Subcutaneous adipose tissue (tissue), 4 donors: ENCODE data around the gene CTSD. TPM values are rescaled to one million over a fixed set of nuclear protein-coding genes. Genes with fewer than 3 reads are reported as not detected.

Experiments used
- CTCF ChIP-seq: fragments of 450-650 bp; IDR thresholded peaks from one replicate; pipeline ENCODE4 v1.5.1; 2016; ENCODE audit warnings: low read depth, mild to moderate bottlenecking, control low read depth, antibody characterized with exemption, moderate library complexity
- total RNA-seq, 4 donors: library from RNA; depleted of rRNA; stranded (reverse); fragments of >200 nt; gene quantifications; one replicate each; pipeline ENCODE4 v1.1.0, GENCODE V29; 2016

CTSD gene
- total RNA-seq, 4 donors from 2014 or later: 387 to 1,776 (median 548) TPM

- no peak for TF ChIP-seq CTCF
Measured at GRCh38 chr11:1728931-1729691, 34.6 kb downstream of the CTSD start.

GRCh38 chr11:1728301-1728700, 35.4 kb downstream of the CTSD start:
- no peak for TF ChIP-seq CTCF

DNA sequence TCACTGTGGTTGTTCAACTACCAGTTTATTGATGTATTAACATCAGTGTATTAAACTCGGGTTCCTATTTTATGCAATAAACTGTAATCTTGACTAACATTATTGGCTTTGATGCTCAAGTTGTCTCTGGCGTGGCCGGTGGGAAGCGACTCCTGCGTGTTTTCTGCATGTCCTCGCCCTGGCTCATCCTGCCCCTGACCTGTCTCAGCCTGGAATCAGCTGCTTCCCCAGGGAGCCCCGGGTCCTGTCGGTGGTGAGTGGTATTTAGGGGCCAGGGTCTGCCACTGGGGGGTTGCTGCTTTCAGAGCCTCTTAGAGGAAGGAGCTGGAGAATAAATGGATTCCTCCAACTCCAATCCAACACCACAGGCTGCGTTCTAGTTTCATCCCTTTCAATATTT, 35.9 kb downstream of the CTSD start:
- TF ChIP-seq CTCF: no peak

- no peak for TF ChIP-seq CTCF
Measured at GRCh38 chr11:1727096-1727690, 36.5 kb downstream of the CTSD start.

GRCh38 chr11:1719781-1720180, 43.9 kb downstream of the CTSD start:
- TF ChIP-seq CTCF: no peak

DNA sequence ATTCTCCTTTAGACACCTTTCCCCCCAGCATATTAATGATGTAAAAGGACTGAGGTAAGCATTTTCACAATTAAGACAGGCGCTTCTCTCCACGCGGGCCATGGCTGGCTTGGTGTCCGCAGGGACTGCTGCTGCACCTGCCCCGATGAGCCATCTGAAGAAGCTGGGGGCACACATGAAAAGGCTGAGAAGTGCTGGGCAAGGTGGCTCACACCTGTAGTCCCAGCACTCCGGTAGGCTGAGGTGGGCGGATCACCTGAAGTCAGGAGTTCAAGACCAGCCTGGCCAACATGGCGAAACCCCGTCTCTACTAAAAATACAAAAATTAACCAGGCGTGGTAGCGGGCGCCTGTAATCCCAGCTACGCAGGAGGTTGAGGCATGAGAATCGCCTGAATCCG, 45.4 kb downstream of the CTSD start:
- TF ChIP-seq CTCF: no peak

- no peak for TF ChIP-seq CTCF
Measured at GRCh38 chr11:1717745-1718144, 46.0 kb downstream of the CTSD start.
